Stimulated activated CD8-positive, alpha-beta memory T cell treated with anti-CD3 and anti-CD28 coated beads, Interleukin-2, amount 100 ng/mL, for 1 hour (primary cell): Measurements from ENCODE around the gene TMEM79.
"Not testable (repeated sequence)": the region's sequence is repeated elsewhere in the genome, so short reads cannot be mapped to it uniquely, and the experiment has no call there.

Experiments used
- DNase-seq, 2 donors: peaks; one replicate each; pipeline ENCODE4 v3.0.0-alpha.2; 2020; ENCODE audit warnings: low read depth in 2 of 2

TMEM79 gene

DNA sequence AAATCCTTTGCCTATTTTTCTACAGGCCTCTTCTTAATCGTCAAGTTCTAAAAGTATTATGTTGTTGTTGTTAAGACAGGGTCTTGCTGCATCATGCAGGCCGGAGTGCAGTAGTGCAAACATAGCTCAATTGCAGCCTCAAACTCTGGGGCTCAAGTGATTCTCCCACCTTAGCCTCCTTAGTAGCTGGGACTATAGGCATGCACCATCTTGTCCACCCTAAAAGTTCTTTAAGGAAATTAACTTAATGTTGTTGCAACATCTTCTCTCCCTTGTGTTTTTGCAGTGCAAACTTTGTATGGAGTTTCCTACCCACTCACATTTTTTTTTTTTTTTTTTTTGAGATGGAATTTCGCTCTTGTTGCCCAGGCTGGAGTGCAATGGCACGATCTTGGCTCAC is 19.1 kb downstream of the TMEM79 start:
- DNase-seq: no peak

DNA sequence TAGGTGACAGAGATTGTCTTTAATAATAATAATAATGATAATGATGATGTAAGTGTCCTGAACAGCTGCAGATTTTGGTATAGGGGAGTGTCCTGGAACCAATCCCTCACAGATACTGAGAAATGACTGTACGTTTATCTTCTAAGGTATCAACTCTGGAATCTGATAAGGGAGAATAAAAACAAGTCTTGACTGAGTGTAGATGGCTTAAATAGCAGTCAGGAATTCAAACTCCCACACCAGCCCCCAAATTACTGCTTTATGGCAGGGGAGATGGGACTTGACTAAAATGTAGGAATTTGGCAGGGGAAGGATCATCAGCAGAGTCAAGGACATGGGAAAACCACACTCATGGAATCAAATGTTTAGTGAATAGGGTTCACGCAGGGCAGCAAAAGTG is 21.1 kb downstream of the TMEM79 start:
- no peak for DNase-seq

DNA sequence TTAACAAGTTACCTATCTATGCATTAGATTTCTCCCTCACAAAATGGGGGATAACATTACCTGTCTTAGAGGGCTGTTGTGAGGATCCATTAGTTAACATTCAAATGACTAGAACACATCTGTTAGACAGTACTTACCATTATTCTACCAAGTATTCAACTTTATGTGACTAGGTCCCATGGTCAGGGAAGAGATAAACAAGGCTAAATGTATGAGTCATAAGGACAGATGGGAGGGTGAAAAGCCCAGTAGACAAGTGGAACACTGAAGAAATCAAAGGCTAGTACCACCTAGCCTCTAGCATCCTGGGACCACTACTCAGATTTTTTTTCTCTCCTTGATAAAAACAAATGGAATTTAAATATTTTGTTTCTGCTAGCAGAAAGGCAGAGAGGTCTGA is 24.0 kb downstream of the TMEM79 start:
- DNase-seq: no peak

DNA sequence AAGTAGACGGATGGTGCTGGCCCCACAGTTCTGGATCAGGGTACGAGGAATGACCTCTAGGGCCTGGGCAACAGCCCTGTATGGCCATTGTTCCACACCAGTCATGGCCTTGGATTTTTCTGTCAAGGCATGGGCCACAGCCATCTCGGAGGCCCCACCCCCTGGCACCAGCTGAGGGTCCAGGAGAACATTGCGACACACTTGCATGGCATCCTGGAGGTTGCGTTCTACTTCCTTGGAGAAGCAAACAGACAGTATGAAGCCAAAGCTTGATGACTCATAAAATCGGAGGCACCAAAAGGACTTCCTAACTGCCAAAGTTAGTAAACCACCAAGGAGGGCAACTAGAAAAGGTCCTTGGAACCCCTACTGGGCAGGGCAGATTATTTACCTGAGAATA is 26.8 kb downstream of the TMEM79 start:
- no peak for DNase-seq

DNA sequence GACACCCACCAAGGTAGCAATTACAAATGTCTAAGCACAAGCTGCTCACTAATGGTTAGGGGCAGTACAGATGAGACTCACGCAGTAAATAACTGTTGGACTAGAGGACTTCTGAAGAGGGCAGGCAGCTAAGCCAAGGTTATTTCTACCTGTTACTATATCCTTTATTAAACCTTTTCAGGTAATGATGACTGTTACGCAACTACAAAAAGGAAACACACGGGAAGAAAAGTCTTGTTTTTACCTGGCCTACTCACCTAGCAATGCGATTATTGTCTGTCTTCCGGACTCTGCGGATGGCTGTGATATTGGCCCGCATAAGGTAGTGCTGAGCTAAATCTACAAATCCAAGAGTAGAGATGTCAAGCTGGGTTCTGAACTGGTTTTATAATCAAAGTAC is 32.8 kb downstream of the TMEM79 start:
- DNase-seq: no peak

DNA sequence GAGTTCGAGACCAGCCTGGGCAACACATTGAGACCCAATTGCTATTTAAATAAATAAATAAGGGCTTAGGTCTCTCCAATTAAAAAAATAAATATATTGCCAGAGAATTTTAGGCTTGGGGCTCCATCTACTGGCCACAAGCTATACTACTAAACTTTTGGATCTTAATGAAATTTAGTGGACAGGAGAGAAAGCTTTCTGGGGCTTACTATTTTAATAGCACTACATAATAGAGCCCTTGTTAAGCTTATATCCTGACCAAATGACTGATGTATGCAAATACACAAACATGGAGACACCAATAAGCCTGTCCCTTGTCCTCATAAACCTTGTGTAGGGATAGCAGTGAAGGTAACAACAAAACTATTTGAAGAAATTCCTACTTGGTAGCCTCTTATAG is 35.5 kb downstream of the TMEM79 start:
- no peak for DNase-seq

DNA sequence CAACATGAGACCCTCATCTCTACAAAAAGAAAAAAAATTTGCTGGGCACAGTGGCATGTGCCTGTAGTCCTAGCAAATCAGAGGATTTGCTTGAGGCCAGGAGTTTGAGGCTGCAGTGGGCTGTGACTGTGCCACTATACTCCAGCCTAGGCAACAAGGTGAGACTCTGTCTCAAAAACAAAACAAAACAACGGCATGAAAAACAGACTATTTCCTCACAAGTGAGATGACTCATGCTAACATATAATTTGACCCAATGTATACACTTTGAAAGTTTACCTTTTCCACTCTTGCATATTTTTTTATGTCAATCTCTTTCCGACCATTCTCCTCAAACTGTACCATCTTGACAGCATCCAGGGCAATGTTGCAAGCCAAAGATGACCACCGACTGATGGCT is 36.4 kb downstream of the TMEM79 start:
- DNase-seq: no peak

DNA sequence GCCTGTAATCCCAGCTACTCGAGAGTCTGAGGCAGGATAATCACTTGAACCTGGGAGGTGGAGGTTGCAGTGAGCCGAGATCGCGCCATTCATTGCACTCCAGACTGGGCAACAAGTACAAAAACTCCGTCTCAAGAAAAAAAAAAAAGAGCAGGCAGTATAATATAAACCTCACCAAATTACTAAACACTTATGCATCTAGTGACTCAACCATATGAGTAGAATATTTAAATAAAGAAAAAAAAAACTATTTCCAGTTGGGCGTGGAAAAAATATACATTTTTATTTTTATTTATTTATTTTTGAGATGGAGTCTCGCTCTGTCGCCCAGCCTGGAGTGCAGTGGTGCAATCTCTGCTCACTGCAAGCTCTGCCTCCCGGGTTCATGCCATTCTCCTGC is 39.1 kb downstream of the TMEM79 start:
- DNase-seq: not testable (repeated sequence)

DNA sequence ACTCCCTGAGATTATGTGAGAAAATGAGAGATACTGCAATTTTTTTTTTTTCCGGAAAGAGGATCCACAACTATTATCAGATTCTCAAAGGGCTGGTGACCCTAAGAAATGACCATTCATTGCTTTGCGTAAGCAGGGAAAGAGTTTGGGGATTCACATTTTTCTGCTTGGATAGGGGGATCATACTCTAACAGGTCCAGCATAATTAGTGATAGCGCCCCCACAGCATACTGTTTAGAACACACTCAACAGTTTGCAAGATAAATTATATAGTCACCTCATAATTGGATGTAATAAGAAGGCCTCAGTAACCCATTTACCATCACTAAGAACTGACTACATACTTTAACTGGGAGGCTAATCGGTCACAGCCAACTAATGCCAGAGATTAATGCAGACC is 52.1 kb downstream of the TMEM79 start:
- DNase-seq: no peak

DNA sequence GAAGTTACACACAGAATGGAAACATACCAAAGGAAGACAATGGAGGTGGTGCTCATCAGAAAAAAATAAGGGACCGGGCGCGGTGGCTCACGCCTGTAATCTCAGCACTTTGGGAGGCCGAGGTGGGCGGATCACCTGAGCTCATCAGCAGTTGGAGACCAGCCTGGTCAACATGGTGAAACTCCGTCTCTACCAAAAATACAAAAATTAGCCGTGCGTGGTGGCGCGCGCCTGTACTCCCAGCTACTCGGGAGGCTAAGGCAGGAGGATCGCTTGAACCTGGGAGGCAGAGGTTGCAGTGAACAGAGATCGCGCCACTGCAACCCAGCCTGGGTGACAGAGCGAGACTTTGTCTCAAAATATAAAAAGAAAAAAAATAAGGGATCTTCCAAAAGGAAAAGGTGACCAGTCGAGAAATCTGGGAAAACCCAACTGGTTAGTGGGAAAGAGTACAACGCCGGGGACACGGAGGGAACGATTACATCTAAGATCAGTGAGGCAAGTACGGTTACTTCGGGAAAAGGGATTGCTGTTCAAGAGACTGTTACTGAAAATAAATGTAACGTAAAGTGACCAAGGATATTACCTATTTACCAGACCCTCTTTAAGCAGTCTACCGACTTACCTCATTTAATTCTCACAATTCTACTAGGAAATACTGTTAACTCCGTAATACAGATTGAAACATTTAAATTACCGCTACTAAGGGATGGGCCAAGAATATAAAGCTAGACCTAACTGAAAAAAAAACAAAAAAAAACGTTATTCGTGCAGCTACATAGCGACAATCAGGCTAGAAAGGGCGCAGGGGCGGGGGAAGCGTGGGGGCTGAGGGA is 53.1 kb downstream of the TMEM79 start:
- no peak for DNase-seq

DNA sequence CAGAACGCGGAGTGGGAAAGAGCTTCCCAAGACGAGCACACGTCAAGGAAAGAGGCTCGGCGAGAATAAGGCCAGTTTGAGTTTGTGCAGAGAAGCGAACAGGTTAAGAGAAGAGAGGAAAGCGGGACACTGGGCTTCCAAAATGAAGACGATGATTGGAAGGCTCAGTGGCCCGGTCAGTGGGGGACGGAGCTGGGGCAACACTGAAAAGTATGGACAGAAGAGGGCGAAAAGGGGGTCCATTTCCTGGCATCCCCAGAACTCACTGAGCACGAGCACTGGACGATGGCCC is 53.7 kb downstream of the TMEM79 start:
- no peak for DNase-seq

DNA sequence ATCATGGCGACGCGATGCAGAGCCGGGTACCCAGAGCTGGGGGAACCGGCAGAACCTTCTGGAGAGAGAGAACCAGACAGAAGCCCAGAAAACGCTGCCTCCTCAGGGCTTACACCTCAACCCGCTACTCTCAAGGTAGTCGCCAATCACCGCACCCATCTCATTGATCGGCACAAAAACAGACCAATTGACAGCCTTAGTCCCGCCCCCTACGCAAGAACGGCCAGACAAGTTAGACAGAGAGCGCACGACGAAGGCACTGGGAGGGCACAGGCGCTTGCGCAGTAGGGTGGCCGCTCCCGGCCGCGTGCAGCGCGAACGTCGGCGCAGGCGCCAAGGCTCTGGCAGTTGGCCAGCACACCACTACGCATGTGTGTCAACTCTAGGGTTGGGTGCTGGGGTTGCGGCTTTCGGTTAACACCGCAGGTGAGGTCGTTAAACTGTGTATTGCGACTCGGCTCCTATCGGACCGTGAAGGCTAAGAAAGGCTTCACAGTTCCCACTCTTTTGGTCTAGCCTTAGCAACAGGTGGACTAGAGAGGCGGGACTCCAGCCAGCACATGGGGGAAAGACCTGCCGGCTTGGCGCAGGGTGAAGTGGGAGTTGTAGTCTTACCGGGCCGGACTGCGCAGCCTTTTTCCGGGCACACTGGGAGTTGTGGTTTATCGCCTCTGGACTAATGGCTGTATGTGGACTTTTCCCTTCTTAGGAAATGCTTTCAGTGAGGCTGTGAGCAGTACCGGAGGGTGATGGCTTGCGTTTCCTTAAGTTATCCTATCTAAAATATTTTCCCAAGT is 54.3 kb downstream of the TMEM79 start, which contains the start of the genes CCT3 and TSACC:
Gene CCT3 (minus strand): TSS at position 113 of the 797 bp plus-strand sequence. CDS start 108 bp downstream, at position 5.
Gene TSACC (plus strand): TSS at position 347 of the 797 bp plus-strand sequence. CDS start 1,232 bp downstream, outside the sequence.
- peak; percentile 97 to 99 for DNase-seq
